ENCODE measurements around the gene ITLN2.

DNA sequence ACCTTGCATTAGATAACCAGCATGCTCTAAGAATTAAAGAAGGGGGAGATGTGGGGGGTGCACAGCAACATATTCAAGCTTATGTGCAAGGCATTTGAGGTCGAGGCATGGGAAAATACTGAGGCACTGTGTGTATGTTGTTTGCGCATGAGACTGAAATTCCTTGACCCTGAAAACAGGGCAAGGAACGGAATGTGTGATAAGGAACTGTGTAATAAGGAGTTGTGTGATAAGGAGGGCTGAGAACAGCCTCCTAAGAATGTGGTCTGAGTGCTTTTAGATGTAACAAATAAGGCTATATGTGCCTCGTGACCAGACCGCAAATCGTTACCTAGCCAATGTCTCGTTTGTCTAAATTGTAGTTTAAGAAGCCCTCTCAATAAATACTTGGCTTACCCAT, 43.2 kb downstream of the ITLN2 start:
- TF ChIP-seq CTCF (IDR thresholded peaks at IDR 0.05; ENCODE audit: control extremely low read depth in 1 of 3, insufficient read depth in 1 of 3, low read depth in 1 of 3, low read length in 3 of 3): no peak
- TF ChIP-seq YY1 (IDR thresholded peaks at IDR 0.05; ENCODE audit: low read depth, low read length): no peak
- no peak for TF ChIP-seq ATF3 (IDR thresholded peaks at IDR 0.05; ENCODE audit: insufficient read depth, low read depth, low read length)
- TF ChIP-seq EP300 (IDR thresholded peaks at IDR 0.05; ENCODE audit: borderline replicate concordance in 1 of 2, low read depth in 2 of 2, low read length in 2 of 2): no peak
- TF ChIP-seq POLR2AphosphoS5 (IDR thresholded peaks at IDR 0.05; ENCODE audit: low read depth, low read length): no peak
- no peak for TF ChIP-seq SP1 (IDR thresholded peaks at IDR 0.05; ENCODE audit: low read depth, low read length)
- no peak for TF ChIP-seq NRF1 (IDR thresholded peaks at IDR 0.05; ENCODE audit: low read depth, low read length)
- TF ChIP-seq TEAD4 (IDR thresholded peaks at IDR 0.05; ENCODE audit: low read depth, low read length): no peak
- no peak for TF ChIP-seq ZNF274 (IDR thresholded peaks at IDR 0.05; ENCODE audit: borderline replicate concordance, extremely low read depth, low read length)
- TF ChIP-seq CREB1 (IDR thresholded peaks at IDR 0.05): no peak
- TF ChIP-seq SIN3A (conservative IDR thresholded peaks at IDR 0.05 in 1 of 2, IDR thresholded peaks at IDR 0.05 in 1 of 2; ENCODE audit: low read depth in 1 of 2, low read length in 2 of 2): no peak
- no peak for TF ChIP-seq EGR1 (IDR thresholded peaks at IDR 0.05; ENCODE audit: borderline replicate concordance, low read depth, low read length)
- no peak for TF ChIP-seq POLR2A (IDR thresholded peaks at IDR 0.05; ENCODE audit: control extremely low read depth in 1 of 2, low read depth in 2 of 2, low read length in 2 of 2)

Data from H1 (cell line).